HCT116 (cell line): ENCODE measurements around the gene CCDC90B.

Source experiments
- CEBPB ChIP-seq: IDR thresholded peaks from 2 replicates; pipeline ENCODE4 v1.6.1; 2012; ENCODE audit warnings: low read depth
- FOSL1 ChIP-seq: IDR thresholded peaks from 2 replicates; pipeline ENCODE4 v1.6.1; 2012; ENCODE audit warnings: low read depth
- POLR2A ChIP-seq: IDR thresholded peaks from 2 replicates; pipeline ENCODE4 v1.7.0; 2011; ENCODE audit warnings: borderline replicate concordance; ENCODE audit not compliant: insufficient read depth, insufficient read length; ENCODE audit errors: extremely low read depth
- TF ChIP-seq, protein P1 (sequence below), 3 experiments: fragments of 200-600 bp in 1 of 3; sonication (generic) in 1 of 3; IDR thresholded peaks in 2 of 3; conservative IDR thresholded peaks in 1 of 3; 2 replicates each; pipeline ENCODE4 v1.5.1; 2012 to 2017; ENCODE audit warnings: low read depth in 2 of 3, low read length in 2 of 3, antibody characterized with exemption in 1 of 3, borderline replicate concordance in 1 of 3, control low read depth in 1 of 3, mild to moderate bottlenecking in 1 of 3, mixed read lengths in 1 of 3, mixed run types in 1 of 3, moderate library complexity in 1 of 3; ENCODE audit not compliant: insufficient read depth in 1 of 3
- TF ChIP-seq, protein P2 (sequence below): IDR thresholded peaks from 2 replicates; pipeline ENCODE4 v1.6.1; 2012

DNA sequence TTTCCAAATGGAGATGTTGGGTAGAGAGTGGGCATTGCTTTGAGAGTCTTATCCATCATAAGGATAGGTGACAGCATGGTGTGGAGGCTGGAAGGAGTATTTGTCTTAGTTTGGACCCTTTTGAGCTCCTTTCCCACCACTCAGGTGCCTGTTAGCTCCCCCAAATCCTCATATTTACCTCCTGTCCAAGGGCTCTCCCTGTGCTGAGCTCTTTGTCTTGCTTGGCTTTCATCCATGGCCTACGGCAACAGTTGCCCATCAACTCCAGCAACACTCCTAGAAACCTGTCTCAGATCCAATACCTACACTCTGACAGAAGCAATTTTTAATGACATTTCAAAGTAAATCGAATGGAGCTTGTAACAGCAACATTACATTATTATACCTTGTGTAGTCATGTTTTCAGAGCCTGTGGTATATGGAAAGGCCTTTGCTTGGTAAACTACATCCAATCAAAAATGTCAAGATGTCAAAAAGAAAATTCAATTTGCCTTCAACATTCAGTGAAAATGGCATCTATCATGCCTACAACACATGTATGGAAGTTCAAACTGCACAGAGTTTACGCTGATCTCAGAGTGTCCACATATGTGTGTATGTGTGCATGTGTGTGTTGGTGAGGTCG is 49.4 kb upstream of the CCDC90B start:
- TF ChIP-seq, protein P1, sequence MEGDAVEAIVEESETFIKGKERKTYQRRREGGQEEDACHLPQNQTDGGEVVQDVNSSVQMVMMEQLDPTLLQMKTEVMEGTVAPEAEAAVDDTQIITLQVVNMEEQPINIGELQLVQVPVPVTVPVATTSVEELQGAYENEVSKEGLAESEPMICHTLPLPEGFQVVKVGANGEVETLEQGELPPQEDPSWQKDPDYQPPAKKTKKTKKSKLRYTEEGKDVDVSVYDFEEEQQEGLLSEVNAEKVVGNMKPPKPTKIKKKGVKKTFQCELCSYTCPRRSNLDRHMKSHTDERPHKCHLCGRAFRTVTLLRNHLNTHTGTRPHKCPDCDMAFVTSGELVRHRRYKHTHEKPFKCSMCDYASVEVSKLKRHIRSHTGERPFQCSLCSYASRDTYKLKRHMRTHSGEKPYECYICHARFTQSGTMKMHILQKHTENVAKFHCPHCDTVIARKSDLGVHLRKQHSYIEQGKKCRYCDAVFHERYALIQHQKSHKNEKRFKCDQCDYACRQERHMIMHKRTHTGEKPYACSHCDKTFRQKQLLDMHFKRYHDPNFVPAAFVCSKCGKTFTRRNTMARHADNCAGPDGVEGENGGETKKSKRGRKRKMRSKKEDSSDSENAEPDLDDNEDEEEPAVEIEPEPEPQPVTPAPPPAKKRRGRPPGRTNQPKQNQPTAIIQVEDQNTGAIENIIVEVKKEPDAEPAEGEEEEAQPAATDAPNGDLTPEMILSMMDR (IDR thresholded peaks at IDR 0.05 in 2 of 3, conservative IDR thresholded peaks at IDR 0.05 in 1 of 3; ENCODE audit: borderline replicate concordance in 1 of 3, insufficient read depth in 1 of 3, low read depth in 2 of 3, low read length in 2 of 3): no peak
- no peak for TF ChIP-seq CEBPB
- TF ChIP-seq POLR2A: no peak
- TF ChIP-seq FOSL1: no peak
- TF ChIP-seq, protein P2, sequence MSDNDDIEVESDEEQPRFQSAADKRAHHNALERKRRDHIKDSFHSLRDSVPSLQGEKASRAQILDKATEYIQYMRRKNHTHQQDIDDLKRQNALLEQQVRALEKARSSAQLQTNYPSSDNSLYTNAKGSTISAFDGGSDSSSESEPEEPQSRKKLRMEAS: no peak
